Islet precursor cell (in vitro differentiated cells): Measurements from ENCODE around the gene CTPS2.
"Not testable (repeated sequence)": the region's sequence is repeated elsewhere in the genome, so short reads cannot be mapped to it uniquely, and the experiment has no call there.

Source experiments
- DNase-seq: peaks from one replicate; pipeline ENCODE4 v3.0.0-alpha.2; 2018

CTPS2 gene

GRCh38 chrX:16594490-16594889 is 118.0 kb downstream of the CTPS2 start:
- no peak for DNase-seq

- DNase-seq, result no peak
These were observed 118.7 kb downstream of the CTPS2 start for GRCh38 chrX:16593801-16594200.

GRCh38 chrX:16592194-16592770 is 120.2 kb downstream of the CTPS2 start:
- DNase-seq, result no peak

- DNase-seq, result no peak
These were observed 122.6 kb downstream of the CTPS2 start for GRCh38 chrX:16589826-16590225.

GRCh38 chrX:16589211-16589610 is 123.3 kb downstream of the CTPS2 start:
- DNase-seq, result no peak

- DNase-seq, result no peak
These were observed 124.2 kb downstream of the CTPS2 start for GRCh38 chrX:16588266-16588665.

- DNase-seq, result no peak
These were observed 124.6 kb downstream of the CTPS2 start for GRCh38 chrX:16587836-16588235.

GRCh38 chrX:16586377-16587112 is 125.9 kb downstream of the CTPS2 start:
- no peak for DNase-seq

GRCh38 chrX:16585486-16586376 is 126.7 kb downstream of the CTPS2 start:
- DNase-seq, result no peak

- DNase-seq, result not testable (repeated sequence)
These were observed 132.3 kb downstream of the CTPS2 start for GRCh38 chrX:16580004-16580797.

GRCh38 chrX:16579517-16579916 is 133.0 kb downstream of the CTPS2 start:
- no peak for DNase-seq

GRCh38 chrX:16578218-16578617 is 134.3 kb downstream of the CTPS2 start:
- DNase-seq, result no peak

- no peak for DNase-seq
These were observed 134.9 kb downstream of the CTPS2 start for GRCh38 chrX:16577483-16578029.

- DNase-seq, result not testable (repeated sequence)
These were observed 137.1 kb downstream of the CTPS2 start for GRCh38 chrX:16575388-16575787.

GRCh38 chrX:16573781-16574180 is 138.7 kb downstream of the CTPS2 start:
- no peak for DNase-seq

- DNase-seq, result no peak
These were observed 144.8 kb downstream of the CTPS2 start for GRCh38 chrX:16567681-16568080.

- no peak for DNase-seq
These were observed 145.9 kb downstream of the CTPS2 start for GRCh38 chrX:16566571-16566970.

- no peak for DNase-seq
These were observed 152.3 kb downstream of the CTPS2 start for GRCh38 chrX:16560173-16560572.

GRCh38 chrX:16559206-16559619 is 153.3 kb downstream of the CTPS2 start:
- DNase-seq, result no peak

- no peak for DNase-seq
These were observed 154.0 kb downstream of the CTPS2 start for GRCh38 chrX:16558489-16558888.

GRCh38 chrX:16552546-16552945 is 159.9 kb downstream of the CTPS2 start:
- DNase-seq, result no peak

- DNase-seq, result no peak
These were observed 164.8 kb downstream of the CTPS2 start for GRCh38 chrX:16547644-16548043.

GRCh38 chrX:16544969-16545368 is 167.5 kb downstream of the CTPS2 start:
- DNase-seq, result no peak
